ENCODE measurements around the gene SLC45A3.
"Not testable (repeated sequence)": the region's sequence is repeated elsewhere in the genome, so short reads cannot be mapped to it uniquely, and the experiment has no call there.

The SLC45A3 gene

GRCh38 chr1:205667909-205668643 lies 12.2 kb downstream of the SLC45A3 start:
- DNase-seq (ENCODE audit: low read depth): no peak

GRCh38 chr1:205666372-205667166 lies 13.7 kb downstream of the SLC45A3 start:
- DNase-seq (ENCODE audit: low read depth): no peak

GRCh38 chr1:205665201-205666045 lies 14.9 kb downstream of the SLC45A3 start:
- DNase-seq (ENCODE audit: low read depth): no peak

GRCh38 chr1:205664399-205665017 lies 15.8 kb downstream of the SLC45A3 start:
- no peak for DNase-seq (ENCODE audit: low read depth)

- DNase-seq (ENCODE audit: low read depth): no peak
Measured at GRCh38 chr1:205663286-205663936, 16.9 kb downstream of the SLC45A3 start.

- DNase-seq (ENCODE audit: low read depth): no peak
Measured at GRCh38 chr1:205662791-205663190, 17.5 kb downstream of the SLC45A3 start.

- DNase-seq (ENCODE audit: low read depth): no peak
Measured at GRCh38 chr1:205662135-205662738, 18.1 kb downstream of the SLC45A3 start.

GRCh38 chr1:205661429-205662134 lies 18.7 kb downstream of the SLC45A3 start:
- DNase-seq (ENCODE audit: low read depth): no peak

GRCh38 chr1:205660361-205660760 lies 19.9 kb downstream of the SLC45A3 start:
- no peak for DNase-seq (ENCODE audit: low read depth)

GRCh38 chr1:205658943-205659581 lies 21.2 kb downstream of the SLC45A3 start:
- DNase-seq (ENCODE audit: low read depth): peak; percentile 48

GRCh38 chr1:205656236-205656635 lies 24.1 kb downstream of the SLC45A3 start:
- DNase-seq (ENCODE audit: low read depth): no peak

GRCh38 chr1:205652984-205653383 lies 27.3 kb downstream of the SLC45A3 start:
- DNase-seq (ENCODE audit: low read depth): no peak

GRCh38 chr1:205650241-205650640 lies 30.1 kb downstream of the SLC45A3 start:
- DNase-seq (ENCODE audit: low read depth): no peak

GRCh38 chr1:205645519-205645918 lies 34.8 kb downstream of the SLC45A3 start:
- DNase-seq (ENCODE audit: low read depth): no peak

GRCh38 chr1:205642679-205643307 lies 37.5 kb downstream of the SLC45A3 start:
- no peak for DNase-seq (ENCODE audit: low read depth)

- DNase-seq (ENCODE audit: low read depth): no peak
Measured at GRCh38 chr1:205639567-205639966, 40.7 kb downstream of the SLC45A3 start.

GRCh38 chr1:205637854-205638468 lies 42.3 kb downstream of the SLC45A3 start:
- DNase-seq (ENCODE audit: low read depth): no peak

GRCh38 chr1:205636732-205637131 lies 43.6 kb downstream of the SLC45A3 start:
- DNase-seq (ENCODE audit: low read depth): no peak

- not testable (repeated sequence) for DNase-seq (ENCODE audit: low read depth)
Measured at GRCh38 chr1:205636138-205636530, 44.2 kb downstream of the SLC45A3 start.
